Thyroid gland (tissue), 4 donors: ENCODE results near the gene SAMD3. TPM values are rescaled to one million over a fixed set of nuclear protein-coding genes. Genes with fewer than 3 reads are reported as not detected.
"Not testable (repeated sequence)": the region's sequence is repeated elsewhere in the genome, so short reads cannot be mapped to it uniquely, and the experiment has no call there.

Experiments used
- DNase-seq, 2 donors: peaks; one replicate each; pipeline ENCODE4 v3.0.0-alpha.2; 2019
- H3K27ac ChIP-seq, 3 donors: fragments of 200-600 bp; sonication (generic); 1 replicate in 2 of 3; 2 replicates in 1 of 3; pipeline ENCODE4 v1.5.1; 2016 to 2019; ENCODE audit warnings: mild to moderate bottlenecking in 1 of 3, moderate library complexity in 1 of 3
- H3K27me3 ChIP-seq: fragments of 200-600 bp; sonication (generic); one replicate; pipeline ENCODE4 v1.5.1; 2019
- H3K36me3 ChIP-seq, 2 donors: fragments of 200-600 bp; sonication (generic); one replicate each; pipeline ENCODE4 v1.5.1; 2016 to 2019
- H3K4me1 ChIP-seq, 2 donors: fragments of 200-600 bp; sonication (generic); one replicate each; pipeline ENCODE4 v1.5.1; 2017 to 2019
- H3K4me3 ChIP-seq, 3 donors: fragments of 200-600 bp; sonication (generic); replicated peaks in 1 of 3; 1 replicate in 2 of 3; 2 replicates in 1 of 3; pipeline ENCODE4 v1.5.1; 2016; ENCODE audit warnings: mild to moderate bottlenecking in 1 of 3
- H3K9me3 ChIP-seq: fragments of 200-600 bp; sonication (generic); one replicate; pipeline ENCODE4 v1.5.1; 2017
- POLR2A ChIP-seq, 2 donors: fragments of 450-650 bp; IDR thresholded peaks; one replicate each; pipeline ENCODE4 v1.6.1; 2017; ENCODE audit warnings: antibody characterized with exemption in 2 of 2, mild to moderate bottlenecking in 2 of 2, moderate library complexity in 1 of 2
- WGBS, 2 donors: methylation state at CpG; one replicate each; pipeline ENCODE4 v1.1.5; 2017; 5-methylcytosine and 5-hydroxymethylcytosine counted together
- intact Hi-C: fragments of 100-400 bp; cut with DNase I; formaldehyde crosslinking; loops from one replicate; pipeline ENCODE4 v1.15.1; 2023
- total RNA-seq, 4 donors: library from RNA; depleted of rRNA; stranded (reverse); fragments of >200 nt; gene quantifications; one replicate each; pipeline ENCODE4 v1.2.3, GENCODE V29; 2016
- TF ChIP-seq, protein P1 (sequence below), 6 experiments: fragments of 200-600 bp in 3 of 6; fragments of 450-650 bp in 3 of 6; sonication (generic) in 3 of 6; IDR thresholded peaks; one replicate each; pipeline ENCODE4 v1.5.1; 2016 to 2019; ENCODE audit warnings: antibody characterized with exemption in 6 of 6, mild to moderate bottlenecking in 2 of 6, inconsistent platforms in 1 of 6, moderate library complexity in 1 of 6

SAMD3 gene
- total RNA-seq: 1 to 10 TPM in 1 of 4 donors, under 1 TPM in 1, not detected in 2; 0.17 to 2.0 TPM

DNA sequence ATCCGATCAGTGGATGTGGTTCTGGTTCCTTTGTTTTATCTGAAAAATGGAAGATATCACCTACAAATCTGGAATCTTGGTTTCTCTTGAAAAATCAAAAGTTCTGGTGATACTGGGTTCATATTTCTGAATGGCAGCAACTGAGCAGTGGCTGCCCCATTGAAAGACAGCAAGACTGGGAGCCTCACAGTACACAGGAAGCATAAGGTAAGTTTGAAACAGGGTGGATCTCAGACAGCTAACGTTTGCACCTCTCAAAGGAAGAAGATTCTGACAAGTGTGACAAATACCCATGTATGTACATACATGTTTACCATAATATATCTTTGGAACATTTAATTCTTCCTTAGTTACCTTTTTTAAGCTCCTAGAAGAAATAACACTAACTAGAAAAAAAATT, at the start of gene SAMD3:
TSS of gene SAMD3 (minus strand) at position 177 of the 400 bp plus-strand sequence. CDS start 7,678 bp downstream, outside the sequence.
- H3K27me3 ChIP-seq: no peaks in the 10 kb centered on the region
- intact Hi-C loops: no loop called here
- WGBS, 2 donors: 66 to 73% methylated on average over 2 of the region's 2 CpGs
- no peak for TF ChIP-seq POLR2A (IDR thresholded peaks at IDR 0.05)
- TF ChIP-seq, protein P1, sequence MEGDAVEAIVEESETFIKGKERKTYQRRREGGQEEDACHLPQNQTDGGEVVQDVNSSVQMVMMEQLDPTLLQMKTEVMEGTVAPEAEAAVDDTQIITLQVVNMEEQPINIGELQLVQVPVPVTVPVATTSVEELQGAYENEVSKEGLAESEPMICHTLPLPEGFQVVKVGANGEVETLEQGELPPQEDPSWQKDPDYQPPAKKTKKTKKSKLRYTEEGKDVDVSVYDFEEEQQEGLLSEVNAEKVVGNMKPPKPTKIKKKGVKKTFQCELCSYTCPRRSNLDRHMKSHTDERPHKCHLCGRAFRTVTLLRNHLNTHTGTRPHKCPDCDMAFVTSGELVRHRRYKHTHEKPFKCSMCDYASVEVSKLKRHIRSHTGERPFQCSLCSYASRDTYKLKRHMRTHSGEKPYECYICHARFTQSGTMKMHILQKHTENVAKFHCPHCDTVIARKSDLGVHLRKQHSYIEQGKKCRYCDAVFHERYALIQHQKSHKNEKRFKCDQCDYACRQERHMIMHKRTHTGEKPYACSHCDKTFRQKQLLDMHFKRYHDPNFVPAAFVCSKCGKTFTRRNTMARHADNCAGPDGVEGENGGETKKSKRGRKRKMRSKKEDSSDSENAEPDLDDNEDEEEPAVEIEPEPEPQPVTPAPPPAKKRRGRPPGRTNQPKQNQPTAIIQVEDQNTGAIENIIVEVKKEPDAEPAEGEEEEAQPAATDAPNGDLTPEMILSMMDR (IDR thresholded peaks at IDR 0.05): no peak
- DNase-seq: no peak
- no peaks in the 10 kb centered on the region for H3K36me3 ChIP-seq
- no peak within 1 kb of the TSS for H3K4me3 ChIP-seq
- no peaks in the 10 kb centered on the region for H3K4me1 ChIP-seq
- H3K27ac ChIP-seq: no peak within 1 kb of the TSS
- H3K9me3 ChIP-seq: no peaks in the 10 kb centered on the region

DNA sequence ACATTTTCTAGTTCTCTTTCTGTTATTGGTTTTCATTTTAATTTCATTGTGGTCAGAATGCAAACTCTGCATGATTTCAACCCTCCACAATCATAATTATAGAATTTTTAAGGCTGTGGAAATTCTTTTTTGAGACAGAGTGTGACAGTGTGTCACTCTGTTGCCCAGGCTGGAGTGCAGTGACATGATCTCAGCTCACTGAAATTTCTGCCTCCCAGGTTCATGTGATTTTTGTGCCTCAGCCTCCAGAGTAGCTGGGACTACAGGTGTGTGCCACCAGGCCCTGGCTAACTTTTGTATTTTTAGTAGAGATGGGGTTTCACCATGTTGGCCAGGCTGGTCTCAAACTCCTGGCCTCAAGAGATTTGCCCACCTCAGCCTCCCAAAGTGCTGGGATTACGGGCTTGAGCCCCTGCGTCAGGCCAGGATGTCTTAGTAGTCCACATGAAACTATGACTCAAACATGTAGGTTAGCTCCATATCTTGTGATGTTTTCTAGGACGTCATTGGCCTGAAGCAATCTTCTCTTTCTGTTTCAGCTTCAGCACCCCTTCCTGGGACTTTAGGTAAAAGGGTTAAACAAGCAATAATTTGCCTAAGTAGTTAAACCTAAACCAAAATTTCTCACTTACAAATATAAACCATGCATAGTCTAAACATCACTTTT, 47.4 kb upstream of the SAMD3 start:
- H3K4me1 ChIP-seq: no peaks in the 10 kb centered on the region
- no peaks in the 10 kb centered on the region for H3K36me3 ChIP-seq
- no peak for DNase-seq
- H3K27ac ChIP-seq: no peak overlapping the region
- intact Hi-C loops: no loop called here
- no peaks in the 10 kb centered on the region for H3K9me3 ChIP-seq
- TF ChIP-seq POLR2A (IDR thresholded peaks at IDR 0.05): no peak
- TF ChIP-seq, protein P1 (IDR thresholded peaks at IDR 0.05): no peak
- H3K4me3 ChIP-seq: no peak overlapping the region
- H3K27me3 ChIP-seq: no peaks in the 10 kb centered on the region
- 90 to 92% methylated on average over 3 of the region's 3 CpGs for WGBS, 2 donors

- intact Hi-C loops, H3K36me3 ChIP-seq, DNase-seq, H3K27ac ChIP-seq, H3K4me3 ChIP-seq, H3K9me3 ChIP-seq, H3K4me1 ChIP-seq, H3K27me3 ChIP-seq: not testable (repeated sequence)
- WGBS, 2 donors: 79 to 88% methylated on average over 2 of the region's 2 CpGs
Measured at GRCh38 chr6:130265553-130265952, 42.8 kb upstream of the SAMD3 start.

- Histone ChIP-seq H3K4me1 (no peaks in the 10 kb centered on the region), H3K9me3 (no peaks in the 10 kb centered on the region), H3K4me3 (no peak overlapping the region), H3K27ac (no peak overlapping the region), H3K36me3 (no peaks in the 10 kb centered on the region), H3K27me3 (no peaks in the 10 kb centered on the region)
- 80 to 88% methylated on average over 2 of the region's 2 CpGs for WGBS, 2 donors
- TF ChIP-seq, protein P1 (IDR thresholded peaks at IDR 0.05): no peak
- no peak for TF ChIP-seq POLR2A (IDR thresholded peaks at IDR 0.05)
- DNase-seq: no peak
- intact Hi-C loops: no loop called here
Measured at GRCh38 chr6:130262008-130262407, 39.3 kb upstream of the SAMD3 start.

- H3K36me3 ChIP-seq: not testable (repeated sequence)
Measured at GRCh38 chr6:130261558-130261957, 38.8 kb upstream of the SAMD3 start.

GRCh38 chr6:130260614-130261241, 38.0 kb upstream of the SAMD3 start:
- H3K4me1 ChIP-seq, H3K27me3 ChIP-seq, H3K9me3 ChIP-seq, H3K4me3 ChIP-seq, H3K27ac ChIP-seq, H3K36me3 ChIP-seq, intact Hi-C loops, DNase-seq: not testable (repeated sequence)
- WGBS, 2 donors: 66% methylated on average over 6 to 13 of the region's 15 CpGs

More at GRCh38 chr6:130261558-130261957, 38.8 kb upstream of the SAMD3 start:
- H3K27me3 ChIP-seq, H3K4me1 ChIP-seq, H3K27ac ChIP-seq, H3K9me3 ChIP-seq, DNase-seq, intact Hi-C loops, H3K4me3 ChIP-seq: not testable (repeated sequence)
- WGBS, 2 donors: 73 to 87% methylated on average over 3 of the region's 3 CpGs

GRCh38 chr6:130260050-130260462, 37.3 kb upstream of the SAMD3 start:
- H3K4me1 ChIP-seq, H3K9me3 ChIP-seq, H3K27ac ChIP-seq, DNase-seq, intact Hi-C loops, H3K27me3 ChIP-seq, H3K4me3 ChIP-seq, H3K36me3 ChIP-seq: not testable (repeated sequence)
- WGBS, 2 donors: 53 to 75% methylated on average over 4 of the region's 4 CpGs
